HG02571 (cell line): ENCODE data around the gene RELL1.

Experiments used
- ATAC-seq: cut with Tn5 transposase; IDR thresholded peaks from one replicate; pipeline ENCODE4 v1.9.1; 2021; ENCODE audit warnings: mild to moderate bottlenecking, moderate library complexity; ENCODE audit not compliant: unreplicated experiment

The RELL1 gene

DNA sequence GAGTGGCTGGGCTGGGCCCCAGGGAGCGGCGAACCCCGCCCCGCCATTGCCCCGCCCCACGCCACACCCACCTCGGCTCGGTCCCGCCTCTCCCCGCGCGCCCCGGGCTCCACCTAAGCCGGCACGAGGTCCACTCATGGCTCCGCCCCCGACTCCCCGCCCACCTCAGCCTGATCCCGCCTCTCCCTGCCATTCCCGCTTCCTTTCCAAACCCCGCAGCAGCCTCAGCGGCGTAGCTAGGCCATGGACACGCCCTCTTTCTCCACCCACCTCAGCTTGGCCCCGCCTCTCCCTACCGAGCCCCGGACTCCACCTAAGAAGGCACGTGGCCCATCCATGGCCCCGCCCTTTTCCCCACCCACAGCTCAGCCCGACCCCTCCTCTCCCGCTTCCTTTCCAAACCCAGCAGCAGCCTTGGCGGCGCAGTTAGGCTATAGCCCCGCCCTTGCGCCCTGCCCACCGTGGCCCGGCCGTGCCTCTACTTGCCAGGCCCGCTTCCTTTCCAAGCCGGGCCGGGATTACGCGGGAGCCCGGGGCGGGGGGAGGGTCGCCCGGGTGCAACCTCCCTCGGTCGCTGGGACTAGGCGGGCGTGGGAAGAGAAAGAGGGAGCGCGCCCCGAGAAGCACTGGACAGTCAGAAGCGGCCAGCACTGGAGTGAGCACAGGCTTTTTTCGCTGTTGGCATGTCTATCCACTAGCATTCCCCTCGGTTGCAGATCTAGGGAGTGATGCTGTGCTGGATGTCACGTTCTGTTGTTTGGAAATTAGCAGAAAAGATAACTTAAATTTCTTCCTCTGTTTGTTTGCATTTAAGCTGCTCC lies at the start of gene RELL1:
Gene RELL1 (minus strand): TSS at position 4 of the 821 bp plus-strand sequence. CDS start 89 bp downstream, outside the sequence.
- peak; percentile 75 for ATAC-seq

GRCh38 chr4:37735578-37735977 lies 49.4 kb upstream of the RELL1 start:
- no peak for ATAC-seq

DNA sequence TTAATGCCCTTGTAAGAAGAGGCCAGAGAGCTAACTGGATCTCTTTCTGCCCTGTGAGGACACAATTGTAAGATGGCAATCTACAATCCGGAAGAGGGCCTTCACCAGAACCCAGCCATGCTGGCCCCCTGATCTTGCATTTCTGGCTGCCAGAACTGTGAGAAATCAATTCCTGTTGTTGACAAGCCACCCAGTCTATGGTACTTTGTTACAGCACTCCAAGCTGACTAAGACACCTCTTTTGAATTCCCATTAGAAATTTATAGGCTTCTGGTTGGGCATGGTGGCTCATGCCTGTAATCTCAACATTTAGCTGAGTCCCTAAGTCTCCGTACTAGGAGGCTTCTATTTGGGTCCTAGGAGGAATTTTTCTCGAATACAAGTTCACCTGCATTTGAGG lies 48.8 kb upstream of the RELL1 start:
- no peak for ATAC-seq

DNA sequence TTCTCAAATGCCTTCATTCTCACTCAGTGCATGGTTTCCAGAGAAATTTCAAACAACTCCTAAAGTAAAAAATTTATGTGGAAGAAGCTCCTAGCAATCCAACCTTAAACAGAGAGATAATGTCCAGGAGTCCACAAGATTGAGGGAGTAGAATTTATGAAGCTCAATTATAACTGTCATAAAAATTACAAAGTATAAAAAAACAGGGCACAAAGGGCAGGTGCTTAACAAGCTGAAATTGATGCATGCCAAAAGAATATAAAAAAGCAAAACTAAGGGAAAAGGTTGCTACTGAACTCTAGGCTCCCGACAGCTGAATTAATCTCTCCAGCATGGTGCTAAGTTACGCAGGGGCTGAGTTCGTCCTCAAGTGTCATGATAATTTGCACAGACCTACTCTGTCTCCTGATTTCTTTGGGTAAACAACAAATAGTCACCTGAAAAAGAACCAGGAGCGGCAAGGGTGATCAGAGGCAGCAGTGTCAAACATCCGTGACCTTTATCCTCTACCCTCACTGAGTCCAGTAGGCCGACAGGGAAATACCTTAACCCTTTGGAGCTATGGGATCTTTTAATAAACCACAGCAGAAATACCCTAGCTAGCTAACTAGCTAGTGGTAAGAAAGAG lies 47.2 kb upstream of the RELL1 start:
- no peak for ATAC-seq

DNA sequence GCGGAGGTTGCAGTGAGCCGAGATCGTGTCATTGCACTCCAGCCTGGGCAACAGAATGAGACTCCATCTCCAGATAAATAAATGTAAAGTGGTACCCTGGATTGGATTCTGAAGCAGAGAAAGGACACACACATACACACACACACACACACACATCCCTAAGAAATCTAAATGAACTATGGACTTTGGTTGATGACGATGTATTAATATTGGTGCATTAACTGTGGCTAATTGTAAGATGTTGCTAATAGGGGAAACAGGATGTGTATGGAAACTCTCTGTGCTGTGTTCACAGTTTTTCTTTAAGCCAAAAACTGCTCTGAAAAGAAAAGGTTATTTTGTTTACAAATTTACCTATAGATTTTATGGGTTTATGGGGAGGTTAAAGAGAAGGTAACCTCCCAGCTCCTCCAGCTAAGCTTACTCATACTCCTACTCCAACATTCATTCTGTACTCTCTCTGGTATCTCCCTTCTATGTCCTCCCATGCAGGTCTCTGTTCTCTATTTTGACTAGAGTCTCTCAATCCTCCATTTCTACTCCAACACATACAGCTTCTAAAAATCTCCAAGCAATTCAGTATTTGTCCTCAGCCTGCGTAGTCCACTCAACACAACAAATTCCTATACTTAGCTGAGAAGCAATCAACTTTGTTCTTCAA lies 46.5 kb upstream of the RELL1 start:
- peak; percentile 93 for ATAC-seq

DNA sequence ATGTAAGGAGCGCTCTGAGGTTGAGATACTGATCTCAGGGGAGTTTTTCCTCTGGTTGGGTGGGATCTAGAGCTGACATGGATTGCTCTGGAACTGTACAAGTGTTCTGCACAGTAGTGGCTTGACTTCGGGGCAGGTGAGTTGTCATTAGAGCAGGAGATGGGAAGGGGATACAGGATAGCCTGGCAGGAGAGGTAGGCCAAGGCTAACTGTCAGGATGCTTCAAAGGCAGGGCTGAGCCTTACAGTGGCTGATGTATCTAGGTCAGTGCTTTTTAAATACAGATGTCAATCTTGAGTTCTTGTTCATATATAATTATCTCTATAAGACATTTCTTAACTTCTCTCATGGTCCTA lies 43.5 kb upstream of the RELL1 start:
- no peak for ATAC-seq

GRCh38 chr4:37728064-37728463 lies 41.9 kb upstream of the RELL1 start:
- no peak for ATAC-seq

DNA sequence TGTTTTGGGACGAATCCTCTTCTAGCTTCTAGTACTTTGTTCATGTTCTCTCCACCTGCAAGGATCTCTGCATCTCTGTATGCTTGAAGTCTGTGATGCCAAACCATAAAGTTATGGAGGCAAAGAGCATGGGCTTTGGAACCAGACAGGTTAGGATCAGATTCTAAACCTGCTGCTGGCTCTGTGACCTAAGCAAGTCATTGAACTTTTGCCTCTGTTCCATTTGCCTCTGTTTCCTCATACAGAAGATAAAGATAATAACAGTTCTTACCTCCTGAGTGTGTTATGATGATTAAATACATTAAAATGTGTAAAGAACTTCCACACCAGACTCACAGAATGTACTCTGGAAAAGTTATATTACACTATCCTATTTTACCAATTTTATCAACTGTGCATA lies 41.5 kb upstream of the RELL1 start:
- no peak for ATAC-seq

GRCh38 chr4:37726666-37727065 lies 40.5 kb upstream of the RELL1 start:
- ATAC-seq = no peak

DNA sequence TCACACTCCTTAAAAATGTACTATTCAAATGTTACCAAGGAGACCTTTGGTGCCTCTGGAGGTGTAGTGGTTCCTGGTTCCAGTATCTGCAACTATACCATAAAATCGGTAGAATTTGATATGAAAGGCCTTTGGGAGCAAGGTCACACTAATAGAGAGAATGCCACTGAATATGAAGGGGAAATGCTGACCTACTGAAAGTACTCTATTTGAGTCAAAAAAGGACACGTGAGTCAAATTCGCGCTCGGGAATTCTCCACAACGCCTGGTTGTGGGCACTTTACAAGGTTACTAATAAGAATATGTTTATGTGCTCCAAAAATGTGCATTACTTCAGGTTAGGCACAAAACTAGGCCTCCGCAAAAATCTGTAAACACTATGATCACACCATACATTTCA lies 39.5 kb upstream of the RELL1 start:
- ATAC-seq = peak; percentile 72

- ATAC-seq = no peak
Measured at GRCh38 chr4:37723067-37723466, 36.9 kb upstream of the RELL1 start.

DNA sequence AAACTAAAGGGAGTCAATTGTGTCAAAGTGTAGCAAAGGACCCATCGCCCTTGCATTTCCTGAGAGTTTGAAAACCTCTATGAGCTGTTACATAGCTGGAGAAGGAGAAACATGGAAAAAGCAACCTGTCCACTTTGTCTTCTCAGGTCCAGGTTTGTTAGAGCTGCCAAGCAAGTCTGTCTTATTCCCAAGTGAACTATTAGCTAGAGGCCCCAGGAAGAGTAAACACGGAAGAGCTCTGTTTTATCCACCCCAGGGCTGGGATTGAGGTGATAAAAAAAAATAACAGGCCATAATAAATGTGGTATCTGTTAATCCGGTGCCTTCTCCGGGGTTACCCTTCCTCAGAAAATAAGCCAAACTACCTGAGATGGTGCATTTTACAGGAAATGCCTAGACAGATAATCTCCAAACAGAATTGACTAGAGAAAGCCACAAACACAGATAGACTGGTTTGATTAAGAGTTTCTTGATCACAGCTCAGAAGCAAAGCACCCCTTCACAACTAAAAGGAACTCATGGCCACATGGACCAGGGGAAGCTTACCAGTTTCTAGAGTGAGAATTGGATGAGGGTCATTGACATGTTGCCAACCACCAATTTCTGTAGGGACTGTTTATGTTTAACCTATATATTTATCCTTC lies 35.9 kb upstream of the RELL1 start:
- no peak for ATAC-seq

DNA sequence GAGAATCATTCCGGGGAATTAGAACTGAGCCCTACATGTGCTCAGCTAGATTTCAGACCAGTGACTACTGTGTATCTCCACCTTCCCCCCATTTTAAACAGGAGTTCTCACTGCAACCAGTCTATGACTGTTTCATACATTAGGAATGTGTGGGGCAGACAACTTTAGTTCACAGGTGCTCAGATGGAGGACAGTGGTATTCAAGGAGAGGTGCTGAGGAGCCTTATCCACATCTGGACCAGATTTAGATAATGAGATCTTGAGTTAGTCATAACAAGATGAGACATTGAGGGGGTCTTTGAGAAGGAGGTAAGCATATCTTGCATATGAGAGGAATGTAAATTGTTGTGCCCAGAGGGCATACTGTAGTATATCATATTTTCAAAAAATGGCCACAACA lies 32.8 kb upstream of the RELL1 start:
- ATAC-seq = no peak

DNA sequence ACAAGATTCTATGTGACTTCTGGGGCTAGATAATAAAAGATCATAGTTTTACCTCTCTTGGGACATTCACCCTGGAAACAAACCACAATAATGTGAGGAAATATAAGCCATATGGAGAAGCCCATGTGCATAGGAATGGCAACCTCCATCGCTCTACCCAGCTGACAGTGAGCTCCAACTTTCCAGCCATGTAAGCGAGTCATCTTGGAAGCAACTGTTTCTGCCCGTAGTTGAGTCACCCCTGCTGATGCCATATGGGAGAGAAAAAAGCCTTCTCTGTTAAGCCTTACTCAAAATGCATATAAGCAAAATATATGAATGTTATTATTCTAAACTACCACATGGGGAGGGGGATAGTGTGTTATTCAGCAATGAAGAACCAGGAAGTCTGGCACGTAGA lies 31.4 kb upstream of the RELL1 start:
- ATAC-seq = no peak

GRCh38 chr4:37715889-37716402 lies 29.8 kb upstream of the RELL1 start:
- ATAC-seq = peak; percentile 80

DNA sequence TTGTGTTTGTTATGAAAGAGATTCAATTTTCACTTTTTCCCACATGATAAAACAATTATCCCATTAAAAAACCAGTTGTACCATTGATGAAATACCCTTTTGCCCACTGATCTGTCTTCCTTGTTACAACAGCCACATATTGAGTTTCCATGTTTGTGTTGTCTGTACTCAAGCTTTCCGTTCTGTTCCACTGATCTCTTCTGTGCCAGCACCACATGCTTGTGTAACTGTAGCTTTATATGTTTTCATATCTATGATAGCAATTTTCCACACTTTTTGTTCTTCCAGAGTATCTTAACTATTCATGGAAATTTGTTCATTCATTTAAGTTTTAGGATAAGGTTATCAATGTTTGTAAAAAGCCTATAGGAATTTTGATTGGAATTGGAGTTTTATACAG lies 24.3 kb upstream of the RELL1 start:
- ATAC-seq = no peak

- ATAC-seq = no peak
Measured at GRCh38 chr4:37706032-37706431, 19.9 kb upstream of the RELL1 start.

- ATAC-seq = no peak
Measured at GRCh38 chr4:37705571-37705970, 19.4 kb upstream of the RELL1 start.

DNA sequence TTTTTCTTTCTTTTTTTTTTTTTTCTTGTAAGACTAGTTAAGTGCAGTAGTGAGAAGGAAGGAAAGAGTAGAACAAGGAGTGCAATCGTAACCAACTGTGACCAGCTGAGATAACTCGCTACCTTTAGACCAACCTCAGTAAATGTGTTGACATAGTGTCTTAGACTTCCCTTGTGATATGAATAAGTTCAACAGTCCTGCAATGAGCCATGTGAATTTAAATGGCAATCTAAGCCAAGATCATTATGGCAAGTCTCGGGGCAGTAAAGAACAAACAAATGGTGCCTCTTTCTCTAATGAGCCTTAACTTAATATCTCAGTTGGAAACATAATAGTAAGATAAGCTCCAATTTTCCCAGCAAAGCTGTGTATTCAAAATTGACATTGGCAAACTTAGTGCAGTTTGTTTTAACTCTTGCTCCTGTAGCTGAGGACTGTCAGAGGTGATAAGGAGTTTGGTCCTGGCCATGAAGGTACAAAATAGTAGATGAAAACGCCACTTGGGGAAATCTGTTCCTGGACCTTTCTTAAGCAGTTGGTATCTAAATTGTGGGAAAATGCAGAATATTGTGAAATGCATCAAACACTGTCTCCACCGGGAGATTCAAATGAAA lies 13.8 kb upstream of the RELL1 start:
- no peak for ATAC-seq

DNA sequence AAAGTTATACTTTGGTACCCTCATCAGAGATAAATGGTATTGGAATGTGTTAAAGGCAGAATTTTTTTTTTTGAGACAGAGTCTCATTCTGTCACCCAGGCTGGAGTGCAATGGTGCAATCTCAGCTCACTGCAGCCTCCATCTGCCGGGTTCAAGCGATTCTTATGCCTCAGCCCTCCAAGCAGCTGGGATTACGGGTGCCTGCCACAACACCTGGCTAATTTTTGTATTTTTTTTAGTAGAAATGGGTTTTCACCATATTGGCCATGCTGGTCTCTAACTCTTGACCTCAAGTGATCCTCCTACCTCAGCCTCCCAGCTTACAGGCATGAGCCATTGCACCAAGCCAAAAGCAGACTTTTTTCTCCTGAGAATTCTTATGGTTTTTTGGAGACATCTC lies 11.4 kb upstream of the RELL1 start:
- ATAC-seq = no peak
